Esophagus muscularis mucosa (tissue), 4 donors: Measurements from ENCODE around the gene DHX35.

Source experiments
- CTCF ChIP-seq, 3 experiments: fragments of 200-600 bp in 2 of 3; fragments of 450-650 bp in 1 of 3; sonication (generic) in 2 of 3; IDR thresholded peaks; one replicate each; pipeline ENCODE4 v1.5.1; 2017 to 2019; ENCODE audit warnings: antibody characterized with exemption in 3 of 3, mild to moderate bottlenecking in 2 of 3, moderate library complexity in 1 of 3
- EP300 ChIP-seq: sonication (generic); formaldehyde crosslinking; IDR thresholded peaks from one replicate; pipeline ENCODE4 v1.6.1; 2017; ENCODE audit warnings: antibody characterized with exemption
- POLR2AphosphoS5 ChIP-seq, 2 donors: sonication (generic); formaldehyde crosslinking; IDR thresholded peaks; one replicate each; pipeline ENCODE4 v1.6.1; 2017; ENCODE audit warnings: antibody characterized with exemption in 2 of 2

- TF ChIP-seq CTCF (IDR thresholded peaks at IDR 0.05) (no peak), EP300 (no peak), POLR2AphosphoS5 (IDR thresholded peaks at IDR 0.05) (no peak)
Observed at GRCh38 chr20:39080326-39080725, 118.2 kb downstream of the DHX35 start.
